MG63 (cell line): ENCODE data around the gene ICAM5. TPM values are rescaled to one million over a fixed set of nuclear protein-coding genes. Genes with fewer than 3 reads are reported as not detected.
"Not testable (repeated sequence)": the region's sequence is repeated elsewhere in the genome, so short reads cannot be mapped to it uniquely, and the experiment has no call there.

Source experiments
- DNase-seq: peaks from one replicate; pipeline ENCODE4 v3.0.0-alpha.2; 2020
- H3K27me3 ChIP-seq: fragments of 250-450 bp; sonication (Bioruptor Pico); 2 replicates; pipeline ENCODE4 v1.5.1; 2020; ENCODE audit warnings: mild to moderate bottlenecking, moderate library complexity
- H3K36me3 ChIP-seq: fragments of 250-450 bp; sonication (Bioruptor Pico); 2 replicates; pipeline ENCODE4 v1.5.1; 2020; ENCODE audit warnings: mild to moderate bottlenecking, moderate library complexity
- H3K4me3 ChIP-seq: fragments of 250-450 bp; sonication (Bioruptor Pico); 2 replicates; pipeline ENCODE4 v1.5.1; 2020; ENCODE audit warnings: mild to moderate bottlenecking, moderate library complexity
- H3K9me3 ChIP-seq: fragments of 250-450 bp; sonication (Bioruptor Pico); 2 replicates; pipeline ENCODE4 v1.5.1; 2020; ENCODE audit warnings: mild to moderate bottlenecking, moderate library complexity
- total RNA-seq: library from RNA; depleted of rRNA; stranded (reverse); fragments of >200 nt; shearing (Covaris generic); gene quantifications from 2 replicates; pipeline ENCODE4 v1.2.3, GENCODE V29; 2014; ENCODE audit warnings: low replicate concordance

The ICAM5 gene
- total RNA-seq, 1 experiment from 2014 or later: not detected

- no peak for DNase-seq
- peaks cover 84% of the 10 kb centered on the region for H3K36me3 ChIP-seq
These were observed 31.7 kb downstream of the ICAM5 start for GRCh38 chr19:10321417-10321797.

GRCh38 chr19:10321874-10322835 lies 32.4 kb downstream of the ICAM5 start:
- DNase-seq: no peak
- no peaks in the 10 kb centered on the region for H3K27me3 ChIP-seq
- peaks cover 88% of the 10 kb centered on the region for H3K36me3 ChIP-seq

More at GRCh38 chr19:10321417-10321797, 31.7 kb downstream of the ICAM5 start:
- Histone ChIP-seq H3K27me3 (no peaks in the 10 kb centered on the region), H3K9me3 (no peaks in the 10 kb centered on the region), H3K4me3 (no peak overlapping the region)

DNA sequence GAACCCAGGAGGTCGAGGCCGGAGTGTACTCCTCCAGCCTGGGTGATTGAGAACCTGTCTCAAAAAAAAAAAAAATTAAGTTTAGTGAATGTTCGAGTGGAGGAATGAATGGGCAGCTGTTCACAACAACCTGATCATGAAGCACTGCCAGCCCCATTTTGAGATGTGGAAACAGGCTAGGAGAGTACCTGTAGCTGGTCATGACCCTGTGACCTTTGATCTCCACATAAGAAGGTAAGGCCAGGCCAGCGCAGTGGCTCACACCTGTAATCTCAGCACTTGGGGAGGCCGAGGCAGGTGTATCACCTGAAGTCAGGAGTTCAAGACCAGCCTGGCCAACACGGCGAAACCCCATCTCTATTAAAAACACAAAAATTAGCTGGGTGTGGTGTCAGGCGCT lies 36.0 kb downstream of the ICAM5 start:
- Histone ChIP-seq H3K27me3 (no peaks in the 10 kb centered on the region), H3K36me3 (peaks cover 99% of the 10 kb centered on the region), H3K4me3 (no peak overlapping the region), H3K9me3 (no peaks in the 10 kb centered on the region)
- DNase-seq: no peak

More at GRCh38 chr19:10321874-10322835, 32.4 kb downstream of the ICAM5 start:
- H3K9me3 ChIP-seq: no peaks in the 10 kb centered on the region
- no peak overlapping the region for H3K4me3 ChIP-seq

- H3K27me3 ChIP-seq: no peaks in the 10 kb centered on the region
- no peak for DNase-seq
- peaks cover 92% of the 10 kb centered on the region for H3K36me3 ChIP-seq
- H3K9me3 ChIP-seq: no peaks in the 10 kb centered on the region
- no peak overlapping the region for H3K4me3 ChIP-seq
These were observed 38.0 kb downstream of the ICAM5 start for GRCh38 chr19:10327793-10328192.

- Histone ChIP-seq H3K4me3 (no peak overlapping the region), H3K9me3 (no peaks in the 10 kb centered on the region), H3K27me3 (no peaks in the 10 kb centered on the region), H3K36me3 (peaks cover 82% of the 10 kb centered on the region)
- no peak for DNase-seq
These were observed 39.0 kb downstream of the ICAM5 start for GRCh38 chr19:10328558-10329429.

DNA sequence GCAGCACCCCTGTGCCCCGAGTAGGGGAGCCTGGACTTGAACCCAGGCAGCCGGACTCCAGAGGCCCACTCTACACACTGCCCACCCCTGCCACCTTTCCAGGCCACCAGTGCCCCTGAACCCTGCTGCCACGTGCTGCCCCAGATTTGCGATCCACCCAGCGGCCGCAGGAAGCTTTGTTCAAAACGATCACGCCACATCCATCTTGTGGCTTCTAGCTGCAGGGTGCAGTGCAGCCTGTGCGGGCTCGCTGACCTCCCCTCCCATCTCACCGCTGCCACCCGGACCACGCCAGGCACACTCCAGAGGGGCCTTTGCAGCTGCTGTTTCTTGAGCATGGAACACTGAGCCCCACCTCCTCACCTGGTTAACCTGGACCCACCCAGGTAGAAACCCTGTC lies 39.8 kb downstream of the ICAM5 start:
- no peak for DNase-seq
- no peak overlapping the region for H3K4me3 ChIP-seq
- peaks cover 76% of the 10 kb centered on the region for H3K36me3 ChIP-seq
- no peaks in the 10 kb centered on the region for H3K9me3 ChIP-seq
- no peaks in the 10 kb centered on the region for H3K27me3 ChIP-seq

DNA sequence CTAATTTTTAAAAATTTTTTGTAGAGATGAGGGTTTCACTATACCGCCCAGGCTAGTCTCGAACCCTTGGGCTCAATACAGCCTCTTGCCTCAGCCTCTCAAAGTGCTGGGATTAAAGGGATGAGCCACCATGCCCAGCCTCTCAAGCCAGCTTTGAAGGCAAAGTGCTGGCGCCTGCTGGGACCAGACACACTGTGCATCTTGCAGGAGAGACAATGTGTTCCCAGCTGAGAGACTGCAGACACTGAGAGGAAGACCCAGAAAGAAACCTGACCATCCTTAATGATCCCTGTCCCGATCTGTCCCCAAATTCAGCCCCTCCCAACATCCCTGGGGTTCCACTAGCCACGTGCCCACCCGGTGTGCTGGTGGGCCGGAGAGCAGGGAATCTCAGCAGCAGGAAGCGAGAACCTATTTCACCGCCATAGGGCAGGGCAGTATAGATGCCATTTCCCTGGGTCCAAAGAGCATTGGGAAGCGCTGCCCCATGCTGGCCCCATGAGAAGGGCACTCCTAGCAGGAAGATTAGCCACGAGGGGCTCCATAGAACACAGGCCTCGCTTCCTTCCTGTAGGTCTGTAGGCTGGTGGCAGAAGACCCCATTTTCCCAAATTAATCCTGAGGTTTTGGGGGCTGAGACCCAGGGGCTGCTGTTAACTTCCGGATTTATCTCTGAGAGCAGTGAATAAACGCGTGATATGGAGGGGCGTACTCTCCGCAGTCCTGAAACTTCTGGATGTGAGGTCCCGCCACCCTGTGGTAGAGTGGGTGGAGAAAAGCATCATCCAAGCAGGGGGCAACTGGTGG lies 42.6 kb downstream of the ICAM5 start:
- Histone ChIP-seq H3K9me3 (0 out of 2 replicates have a peak, but pooled peaks cover 2% of the 10 kb centered on the region), H3K4me3 (peak overlapping the region; percentile 80), H3K27me3 (no peaks in the 10 kb centered on the region), H3K36me3 (peaks cover 48% of the 10 kb centered on the region)
- DNase-seq: no peak

- 0 out of 2 replicates have a peak, but pooled peaks cover 2% of the 10 kb centered on the region for H3K9me3 ChIP-seq
These were observed 43.4 kb downstream of the ICAM5 start, which contains the start of gene RAVER1 for GRCh38 chr19:10332965-10333757. Gene RAVER1, minus strand, starts transcription at chr19:10333529. Its CDS starts 22 bp downstream, at chr19:10333507.

DNA sequence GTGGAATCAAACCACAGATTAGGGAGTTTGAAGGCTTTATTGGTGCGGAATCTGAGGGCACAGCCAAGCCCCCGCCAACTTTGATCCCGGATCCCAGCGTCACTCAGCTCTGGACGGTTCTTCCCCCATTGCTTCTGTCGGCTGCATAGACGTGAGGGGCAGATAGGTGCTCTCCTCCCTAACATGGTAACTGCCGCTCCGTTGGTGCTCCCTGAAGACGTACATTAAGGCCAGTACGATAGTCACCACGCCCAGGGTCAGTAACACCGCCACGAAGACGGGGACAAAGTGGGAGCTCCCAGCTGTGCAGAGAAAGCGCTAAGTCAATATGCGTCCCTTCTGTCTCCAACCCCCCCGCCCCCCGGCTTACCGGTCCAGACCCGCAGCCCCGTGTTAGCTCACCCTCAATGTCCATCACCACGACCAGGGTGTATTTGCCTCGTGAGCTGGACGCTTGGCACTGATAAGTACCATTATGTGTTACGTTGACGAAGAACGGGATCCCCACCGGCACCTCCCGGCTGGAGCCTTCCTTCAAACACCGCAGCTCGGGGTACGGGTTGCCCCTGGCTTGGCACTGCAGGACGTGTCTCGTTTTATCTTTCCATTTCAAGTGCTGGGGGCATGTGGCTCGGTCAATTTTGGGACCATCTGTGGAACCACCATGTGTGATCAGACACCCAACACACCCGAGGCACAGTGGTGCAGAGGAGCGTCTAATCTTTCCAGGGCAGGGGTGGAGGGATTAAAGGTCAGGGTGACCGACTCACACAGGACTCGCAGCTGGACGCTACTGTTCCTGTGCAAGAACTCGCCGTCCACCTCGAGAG lies 44.2 kb downstream of the ICAM5 start:
- Histone ChIP-seq H3K9me3 (0 out of 2 replicates have a peak, but pooled peaks cover 2% of the 10 kb centered on the region), H3K36me3 (peaks cover 32% of the 10 kb centered on the region), H3K27me3 (no peaks in the 10 kb centered on the region), H3K4me3 (peak overlapping the region; percentile 80)
- no peak for DNase-seq

More at GRCh38 chr19:10332965-10333757, 43.4 kb downstream of the ICAM5 start, which contains the start of gene RAVER1:
- Histone ChIP-seq H3K27me3 (no peaks in the 10 kb centered on the region), H3K4me3 (peak within 1 kb of the TSS; percentile 80), H3K36me3 (peaks cover 40% of the 10 kb centered on the region)
- DNase-seq: peak; percentile 99

- Histone ChIP-seq H3K27me3 (no peaks in the 10 kb centered on the region), H3K9me3 (0 out of 2 replicates have a peak, but pooled peaks cover 2% of the 10 kb centered on the region), H3K36me3 (peaks cover 24% of the 10 kb centered on the region), H3K4me3 (peak overlapping the region; percentile 80)
- peak; percentile 99 for DNase-seq
These were observed 45.0 kb downstream of the ICAM5 start for GRCh38 chr19:10334588-10335351.

GRCh38 chr19:10335352-10335985 lies 45.7 kb downstream of the ICAM5 start:
- peaks cover 17% of the 10 kb centered on the region for H3K36me3 ChIP-seq
- no peaks in the 10 kb centered on the region for H3K27me3 ChIP-seq
- 0 out of 2 replicates have a peak, but pooled peaks cover 2% of the 10 kb centered on the region for H3K9me3 ChIP-seq
- no peak for DNase-seq
- H3K4me3 ChIP-seq: peak overlapping the region; percentile 80

DNA sequence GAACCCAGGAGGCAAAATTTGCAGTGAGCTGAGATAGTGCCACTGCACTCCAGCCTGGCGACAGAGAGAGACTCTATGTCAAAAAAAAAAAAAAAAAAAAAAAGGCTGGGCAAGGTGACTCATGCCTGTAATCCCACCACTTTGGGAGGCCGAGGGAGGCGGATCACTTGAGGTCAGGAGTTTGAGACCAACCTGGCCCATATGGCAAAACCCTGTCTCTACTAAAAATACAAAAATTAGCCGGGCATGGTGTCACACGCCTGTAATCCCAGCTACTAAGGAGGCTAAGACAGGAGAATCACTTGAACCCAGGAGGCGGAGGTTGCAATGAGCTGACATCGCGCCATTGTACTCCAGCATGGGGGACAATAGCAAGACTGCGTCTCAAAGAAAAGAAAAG lies 47.0 kb downstream of the ICAM5 start:
- not testable (repeated sequence) for DNase-seq

GRCh38 chr19:10338940-10339339 lies 49.2 kb downstream of the ICAM5 start:
- Histone ChIP-seq H3K27me3 (no peaks in the 10 kb centered on the region), H3K4me3 (no peak overlapping the region), H3K36me3 (no peaks in the 10 kb centered on the region), H3K9me3 (0 out of 2 replicates have a peak, but pooled peaks cover 2% of the 10 kb centered on the region)
- no peak for DNase-seq

More for the DNA sequence above, 47.0 kb downstream of the ICAM5 start:
- not testable (repeated sequence) for H3K9me3 ChIP-seq, H3K4me3 ChIP-seq, H3K27me3 ChIP-seq
- peaks cover 10% of the 10 kb centered on the region for H3K36me3 ChIP-seq
